HepG2 (cell line): Measurements from ENCODE around the gene CNTFR. TPM values are rescaled to one million over a fixed set of nuclear protein-coding genes. Genes with fewer than 3 reads are reported as not detected.

Experiments used
- DR1 ChIP-seq: sonication (generic); formaldehyde crosslinking; IDR thresholded peaks from 2 replicates; pipeline ENCODE4 v1.8.0; 2021; ENCODE audit warnings: mild to moderate bottlenecking, missing genetic modification reagents, inconsistent platforms
- GABPA ChIP-seq, 2 experiments: IDR thresholded peaks; 2 replicates each; pipeline ENCODE4 v1.6.1; 2011 to 2016; ENCODE audit warnings: low read depth in 2 of 2, low read length in 1 of 2, missing biosample characterization in 1 of 2, missing genetic modification characterization in 1 of 2
- IRF2 ChIP-seq: IDR thresholded peaks from 2 replicates; pipeline ENCODE4 v1.6.1; 2018; ENCODE audit warnings: missing genetic modification reagents, missing compliant biosample characterization
- KLF15 ChIP-seq: sonication (generic); formaldehyde crosslinking; IDR thresholded peaks from 2 replicates; pipeline ENCODE4 v1.8.1; 2023; ENCODE audit warnings: borderline replicate concordance, mild to moderate bottlenecking, inconsistent platforms, missing genetic modification reagents, mixed read lengths
- MAFG ChIP-seq: sonication (generic); formaldehyde crosslinking; IDR thresholded peaks from 2 replicates; pipeline ENCODE4 v1.5.1; 2020; ENCODE audit warnings: mild to moderate bottlenecking, missing genetic modification reagents
- NFIB ChIP-seq: sonication (generic); formaldehyde crosslinking; IDR thresholded peaks from 2 replicates; pipeline ENCODE4 v1.9.0; 2021; ENCODE audit warnings: missing genetic modification reagents, mild to moderate bottlenecking, borderline replicate concordance
- RFX3 ChIP-seq: IDR thresholded peaks from 2 replicates; pipeline ENCODE4 v1.6.1; 2016; ENCODE audit warnings: missing biosample characterization, missing genetic modification reagents
- SP5 ChIP-seq: IDR thresholded peaks from 2 replicates; pipeline ENCODE4 v1.6.1; 2016; ENCODE audit warnings: low read depth, borderline replicate concordance
- ZFX ChIP-seq: sonication (generic); formaldehyde crosslinking; IDR thresholded peaks from 2 replicates; pipeline ENCODE4 v1.4.0; 2020; ENCODE audit warnings: mild to moderate bottlenecking, low read depth, missing genetic modification reagents, moderate library complexity
- ZNF207 ChIP-seq: fragments of 450-650 bp; IDR thresholded peaks from 2 replicates; pipeline ENCODE4 v1.6.1; 2016; ENCODE audit warnings: antibody characterized with exemption, borderline replicate concordance
- ZNF468 ChIP-seq: sonication (generic); formaldehyde crosslinking; IDR thresholded peaks from 2 replicates; pipeline ENCODE4 v1.8.0; 2022; ENCODE audit warnings: mild to moderate bottlenecking, moderate library complexity, missing genetic modification reagents
- ZNF746 ChIP-seq: sonication (generic); formaldehyde crosslinking; IDR thresholded peaks from 2 replicates; pipeline ENCODE4 v1.8.0; 2022; ENCODE audit warnings: mild to moderate bottlenecking, missing genetic modification reagents
- ZNF766 ChIP-seq: sonication (generic); formaldehyde crosslinking; IDR thresholded peaks from 2 replicates; pipeline ENCODE4 v1.5.0; 2020; ENCODE audit warnings: missing genetic modification reagents, borderline replicate concordance
- ZNF816 ChIP-seq: sonication (generic); formaldehyde crosslinking; IDR thresholded peaks from 2 replicates; pipeline ENCODE4 v1.8.0; 2022; ENCODE audit warnings: missing genetic modification reagents, mild to moderate bottlenecking, borderline replicate concordance
- polyA plus RNA-seq, 8 experiments: library from polyadenylated mRNA; depleted of rRNA in 3 of 8; stranded (reverse) in 7 of 8; unstranded in 1 of 8; fragments of >200 nt; fragmentation: Illumina TruSeq in 4 of 8; extraction: Trizol in 4 of 8; gene quantifications; 2 replicates each; pipeline versions ENCODE4 v1.2.1 to v1.2.3, GENCODE V29; 2011 to 2016; ENCODE audit warnings: low read depth in 4 of 8, missing spikeins in 1 of 8, mixed read lengths in 1 of 8; ENCODE audit not compliant: insufficient read depth in 1 of 8
- total RNA-seq, 5 experiments: library from RNA; depleted of rRNA; stranded (reverse); fragments of >200 nt; fragmentation: Illumina TruSeq; extraction: Trizol; gene quantifications; 2 replicates each; pipeline ENCODE4 v1.2.3, GENCODE V29; 2016; ENCODE audit warnings: low read depth in 1 of 5
- TF ChIP-seq, protein P1 (sequence below): sonication (generic); formaldehyde crosslinking; IDR thresholded peaks from 2 replicates; pipeline ENCODE4 v1.4.0; 2020; ENCODE audit warnings: missing genetic modification reagents, borderline replicate concordance
- TF ChIP-seq, protein P2 (sequence below): sonication (generic); formaldehyde crosslinking; IDR thresholded peaks from 2 replicates; pipeline ENCODE4 v1.4.0; 2020; ENCODE audit warnings: missing genetic modification reagents
- TF ChIP-seq, protein P3 (sequence below): IDR thresholded peaks from 2 replicates; pipeline ENCODE4 v1.6.1; 2016; ENCODE audit warnings: missing compliant biosample characterization, missing genetic modification reagents, borderline replicate concordance
- TF ChIP-seq, protein P4 (sequence below): sonication (generic); formaldehyde crosslinking; IDR thresholded peaks from 2 replicates; pipeline ENCODE4 v1.4.0; 2020; ENCODE audit warnings: mild to moderate bottlenecking, missing genetic modification reagents
- TF ChIP-seq, protein P5 (sequence below): sonication (generic); formaldehyde crosslinking; conservative IDR thresholded peaks from 2 replicates; pipeline ENCODE4 v1.8.1; 2023; ENCODE audit warnings: missing genetic modification reagents

The CNTFR gene
- total and polyA plus RNA-seq, 2 of the 13 experiments (the other 11 are each of a cell fraction or from before 2014, with no cell fraction given), result not detected

DNA sequence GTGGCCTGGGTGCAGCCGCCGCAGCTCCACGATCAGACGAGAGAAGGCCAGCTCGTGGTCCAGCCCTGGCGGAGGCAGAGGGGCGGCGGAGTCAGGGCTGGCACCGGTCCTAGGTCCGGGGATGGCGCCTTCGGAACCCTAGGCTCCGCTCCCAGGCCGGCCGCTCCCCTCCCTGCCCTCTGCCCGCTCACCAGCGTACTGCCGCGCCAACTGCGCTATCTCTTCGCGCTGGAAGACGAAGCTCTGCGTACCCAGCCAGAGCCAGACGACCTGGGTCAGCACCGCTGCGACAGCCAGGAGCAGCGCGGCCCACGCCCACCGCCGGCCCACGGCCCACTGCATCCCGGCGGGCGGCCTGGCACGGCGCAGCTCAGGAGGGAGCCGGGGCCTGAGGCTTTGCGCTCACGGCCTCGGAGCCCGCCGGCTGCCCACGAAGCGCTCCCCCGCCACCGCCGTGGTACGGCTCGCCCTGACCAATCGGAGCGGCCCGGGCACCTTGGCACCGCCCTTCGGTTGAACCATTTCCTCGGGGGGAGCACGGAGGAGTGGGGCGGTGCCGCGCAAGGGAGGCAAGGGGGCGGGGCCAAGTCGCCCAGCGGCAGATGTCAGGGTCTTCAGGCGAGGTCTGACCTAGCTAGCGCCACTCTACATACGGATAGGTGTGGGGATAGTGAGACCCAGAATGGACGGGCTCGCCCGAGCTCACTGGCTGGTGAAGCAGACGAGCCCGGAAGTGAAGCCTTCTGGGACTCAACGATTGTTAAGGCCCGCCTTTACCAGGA lies 48.0 kb upstream of the CNTFR start, which contains the start of gene SIGMAR1 (continued):
- TF ChIP-seq, protein P1, sequence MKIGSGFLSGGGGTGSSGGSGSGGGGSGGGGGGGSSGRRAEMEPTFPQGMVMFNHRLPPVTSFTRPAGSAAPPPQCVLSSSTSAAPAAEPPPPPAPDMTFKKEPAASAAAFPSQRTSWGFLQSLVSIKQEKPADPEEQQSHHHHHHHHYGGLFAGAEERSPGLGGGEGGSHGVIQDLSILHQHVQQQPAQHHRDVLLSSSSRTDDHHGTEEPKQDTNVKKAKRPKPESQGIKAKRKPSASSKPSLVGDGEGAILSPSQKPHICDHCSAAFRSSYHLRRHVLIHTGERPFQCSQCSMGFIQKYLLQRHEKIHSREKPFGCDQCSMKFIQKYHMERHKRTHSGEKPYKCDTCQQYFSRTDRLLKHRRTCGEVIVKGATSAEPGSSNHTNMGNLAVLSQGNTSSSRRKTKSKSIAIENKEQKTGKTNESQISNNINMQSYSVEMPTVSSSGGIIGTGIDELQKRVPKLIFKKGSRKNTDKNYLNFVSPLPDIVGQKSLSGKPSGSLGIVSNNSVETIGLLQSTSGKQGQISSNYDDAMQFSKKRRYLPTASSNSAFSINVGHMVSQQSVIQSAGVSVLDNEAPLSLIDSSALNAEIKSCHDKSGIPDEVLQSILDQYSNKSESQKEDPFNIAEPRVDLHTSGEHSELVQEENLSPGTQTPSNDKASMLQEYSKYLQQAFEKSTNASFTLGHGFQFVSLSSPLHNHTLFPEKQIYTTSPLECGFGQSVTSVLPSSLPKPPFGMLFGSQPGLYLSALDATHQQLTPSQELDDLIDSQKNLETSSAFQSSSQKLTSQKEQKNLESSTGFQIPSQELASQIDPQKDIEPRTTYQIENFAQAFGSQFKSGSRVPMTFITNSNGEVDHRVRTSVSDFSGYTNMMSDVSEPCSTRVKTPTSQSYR (CRISPR knock-in tag), result 0 out of 2 replicates have a peak, but pooled peaks have one; percentile 9
- TF ChIP-seq IRF2 (CRISPR knock-in tag), result peak; percentile 54
- TF ChIP-seq, protein P2, sequence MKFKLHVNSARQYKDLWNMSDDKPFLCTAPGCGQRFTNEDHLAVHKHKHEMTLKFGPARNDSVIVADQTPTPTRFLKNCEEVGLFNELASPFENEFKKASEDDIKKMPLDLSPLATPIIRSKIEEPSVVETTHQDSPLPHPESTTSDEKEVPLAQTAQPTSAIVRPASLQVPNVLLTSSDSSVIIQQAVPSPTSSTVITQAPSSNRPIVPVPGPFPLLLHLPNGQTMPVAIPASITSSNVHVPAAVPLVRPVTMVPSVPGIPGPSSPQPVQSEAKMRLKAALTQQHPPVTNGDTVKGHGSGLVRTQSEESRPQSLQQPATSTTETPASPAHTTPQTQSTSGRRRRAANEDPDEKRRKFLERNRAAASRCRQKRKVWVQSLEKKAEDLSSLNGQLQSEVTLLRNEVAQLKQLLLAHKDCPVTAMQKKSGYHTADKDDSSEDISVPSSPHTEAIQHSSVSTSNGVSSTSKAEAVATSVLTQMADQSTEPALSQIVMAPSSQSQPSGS, result no peak
- TF ChIP-seq, protein P3, sequence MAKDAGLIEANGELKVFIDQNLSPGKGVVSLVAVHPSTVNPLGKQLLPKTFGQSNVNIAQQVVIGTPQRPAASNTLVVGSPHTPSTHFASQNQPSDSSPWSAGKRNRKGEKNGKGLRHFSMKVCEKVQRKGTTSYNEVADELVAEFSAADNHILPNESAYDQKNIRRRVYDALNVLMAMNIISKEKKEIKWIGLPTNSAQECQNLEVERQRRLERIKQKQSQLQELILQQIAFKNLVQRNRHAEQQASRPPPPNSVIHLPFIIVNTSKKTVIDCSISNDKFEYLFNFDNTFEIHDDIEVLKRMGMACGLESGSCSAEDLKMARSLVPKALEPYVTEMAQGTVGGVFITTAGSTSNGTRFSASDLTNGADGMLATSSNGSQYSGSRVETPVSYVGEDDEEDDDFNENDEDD, result peak; percentile 79
- no peak for TF ChIP-seq GABPA (IDR thresholded peaks at IDR 0.05; ENCODE audit: low read depth, low read length)
- TF ChIP-seq GABPA (CRISPR knock-in tag; IDR thresholded peaks at IDR 0.05; ENCODE audit: low read depth), result peak; percentile 52; the same call in 1 of the 2 replicates
- no peak for TF ChIP-seq ZNF207
- peak; percentile 58; the same call in 1 of the 2 replicates for TF ChIP-seq ZNF766
- TF ChIP-seq, protein P4, sequence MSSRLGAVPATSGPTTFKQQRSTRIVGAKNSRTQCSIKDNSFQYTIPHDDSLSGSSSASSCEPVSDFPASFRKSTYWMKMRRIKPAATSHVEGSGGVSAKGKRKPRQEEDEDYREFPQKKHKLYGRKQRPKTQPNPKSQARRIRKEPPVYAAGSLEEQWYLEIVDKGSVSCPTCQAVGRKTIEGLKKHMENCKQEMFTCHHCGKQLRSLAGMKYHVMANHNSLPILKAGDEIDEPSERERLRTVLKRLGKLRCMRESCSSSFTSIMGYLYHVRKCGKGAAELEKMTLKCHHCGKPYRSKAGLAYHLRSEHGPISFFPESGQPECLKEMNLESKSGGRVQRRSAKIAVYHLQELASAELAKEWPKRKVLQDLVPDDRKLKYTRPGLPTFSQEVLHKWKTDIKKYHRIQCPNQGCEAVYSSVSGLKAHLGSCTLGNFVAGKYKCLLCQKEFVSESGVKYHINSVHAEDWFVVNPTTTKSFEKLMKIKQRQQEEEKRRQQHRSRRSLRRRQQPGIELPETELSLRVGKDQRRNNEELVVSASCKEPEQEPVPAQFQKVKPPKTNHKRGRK (CRISPR knock-in tag), result no peak
- peak; percentile 23; the same call in 1 of the 2 replicates for TF ChIP-seq DR1 (CRISPR knock-in tag)
- TF ChIP-seq NFIB (CRISPR knock-in tag), result peak; percentile 61; the same call in 1 of the 2 replicates
- no peak; the same call in 1 of the 2 replicates for TF ChIP-seq ZNF746 (CRISPR knock-in tag)
- TF ChIP-seq SP5 (CRISPR knock-in tag), result peak; percentile 60
- TF ChIP-seq ZFX (CRISPR knock-in tag), result peak; percentile 96
- TF ChIP-seq MAFG (CRISPR knock-in tag), result no peak
- peak; percentile 71; the same call in 1 of the 2 replicates for TF ChIP-seq ZNF816 (CRISPR knock-in tag)
- TF ChIP-seq RFX3 (CRISPR knock-in tag), result no peak
- TF ChIP-seq KLF15 (CRISPR knock-in tag), result no peak; the same call in 1 of the 2 replicates
- TF ChIP-seq, protein P5, sequence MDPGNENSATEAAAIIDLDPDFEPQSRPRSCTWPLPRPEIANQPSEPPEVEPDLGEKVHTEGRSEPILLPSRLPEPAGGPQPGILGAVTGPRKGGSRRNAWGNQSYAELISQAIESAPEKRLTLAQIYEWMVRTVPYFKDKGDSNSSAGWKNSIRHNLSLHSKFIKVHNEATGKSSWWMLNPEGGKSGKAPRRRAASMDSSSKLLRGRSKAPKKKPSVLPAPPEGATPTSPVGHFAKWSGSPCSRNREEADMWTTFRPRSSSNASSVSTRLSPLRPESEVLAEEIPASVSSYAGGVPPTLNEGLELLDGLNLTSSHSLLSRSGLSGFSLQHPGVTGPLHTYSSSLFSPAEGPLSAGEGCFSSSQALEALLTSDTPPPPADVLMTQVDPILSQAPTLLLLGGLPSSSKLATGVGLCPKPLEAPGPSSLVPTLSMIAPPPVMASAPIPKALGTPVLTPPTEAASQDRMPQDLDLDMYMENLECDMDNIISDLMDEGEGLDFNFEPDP (CRISPR knock-in tag), result no peak
- TF ChIP-seq ZNF468, result peak; percentile 75
